Activated T-helper 17 cell treated with anti-CD3 and anti-CD28 coated beads, Interleukin-2, amount 50 U/mL, for 72 hours (primary cell): Measurements from ENCODE around the gene TENM4. TPM values are rescaled to one million over a fixed set of nuclear protein-coding genes. Genes with fewer than 3 reads are reported as not detected.
A peak's percentile ranks its signal among the peaks of the same experiment; 100 is the strongest.

Source experiments
- ATAC-seq: fragments of 150-1000 bp; cut with Tn5 transposase; replicated peaks from 2 replicates; pipeline ENCODE4 v1.10.0; 2021; ENCODE audit warnings: mild to moderate bottlenecking, moderate library complexity
- H3K27ac Mint-ChIP-seq: one replicate; pipeline ENCODE4 v1.8.0; 2022; ENCODE audit warnings: mixed read lengths
- H3K27me3 Mint-ChIP-seq: one replicate; pipeline ENCODE4 v1.8.0; 2022; ENCODE audit warnings: mixed read lengths
- H3K36me3 Mint-ChIP-seq: one replicate; pipeline ENCODE4 v1.8.0; 2022; ENCODE audit warnings: low read depth, mild to moderate bottlenecking, mixed read lengths
- H3K4me1 Mint-ChIP-seq: one replicate; pipeline ENCODE4 v1.8.0; 2022; ENCODE audit warnings: mixed read lengths
- H3K4me3 Mint-ChIP-seq: one replicate; pipeline ENCODE4 v1.8.0; 2022; ENCODE audit warnings: mild to moderate bottlenecking, mixed read lengths
- H3K9me3 Mint-ChIP-seq: one replicate; pipeline ENCODE4 v1.8.0; 2022; ENCODE audit warnings: mixed read lengths
- total RNA-seq, 2 donors: library from RNA; stranded (reverse); gene quantifications; one replicate each; pipeline ENCODE4 v1.2.3, GENCODE V29; 2022

Gene TENM4
- total RNA-seq, 2 donors from 2014 or later: 0.15 TPM; not detected in 1

DNA sequence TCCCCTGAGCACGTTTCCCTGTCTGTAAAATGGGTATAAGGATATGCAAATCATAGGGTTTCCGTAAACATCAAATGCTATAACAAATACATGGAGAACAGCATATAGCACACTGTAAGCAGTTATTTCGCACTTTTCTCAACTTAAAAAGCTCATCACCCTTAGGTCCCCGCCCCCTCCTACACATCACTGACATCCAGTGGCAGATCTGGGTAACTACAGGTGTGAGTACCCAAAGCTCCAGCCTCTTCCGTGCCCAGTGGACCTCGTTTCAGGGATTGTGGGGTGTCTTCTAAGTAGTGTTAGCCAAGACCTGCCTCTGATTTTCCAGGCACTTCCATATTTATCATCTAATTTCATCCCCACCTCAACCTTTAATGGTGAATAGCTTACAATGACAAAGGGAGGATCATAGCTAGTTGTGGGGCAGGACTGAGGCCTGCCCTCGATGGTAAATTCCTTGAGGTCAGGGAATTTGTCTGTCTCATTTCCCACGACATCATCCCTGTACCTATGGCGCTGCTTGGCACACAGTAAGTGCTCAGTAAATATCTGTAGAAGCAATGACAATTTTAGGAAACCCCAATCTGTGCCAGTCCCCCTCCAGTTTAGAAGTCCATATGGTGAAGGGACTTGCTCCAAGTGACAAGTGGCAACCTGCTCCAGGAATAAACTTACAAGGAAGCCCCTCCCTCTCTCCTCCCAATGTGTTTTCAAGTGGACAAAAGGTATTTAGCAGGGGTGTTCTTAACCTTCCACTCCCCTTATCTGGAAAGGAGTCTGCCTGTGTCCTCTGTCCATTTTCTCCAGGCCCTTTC, 340.5 kb downstream of the TENM4 start:
- Mint-ChIP-seq H3K27ac (no peak overlapping the region), H3K9me3 (no peaks in the 10 kb centered on the region), H3K4me1 (no peaks in the 10 kb centered on the region), H3K4me3 (no peak overlapping the region), H3K27me3 (peaks cover 17% of the 10 kb centered on the region), H3K36me3 (no peaks in the 10 kb centered on the region)
- peak; percentile 53 for ATAC-seq

DNA sequence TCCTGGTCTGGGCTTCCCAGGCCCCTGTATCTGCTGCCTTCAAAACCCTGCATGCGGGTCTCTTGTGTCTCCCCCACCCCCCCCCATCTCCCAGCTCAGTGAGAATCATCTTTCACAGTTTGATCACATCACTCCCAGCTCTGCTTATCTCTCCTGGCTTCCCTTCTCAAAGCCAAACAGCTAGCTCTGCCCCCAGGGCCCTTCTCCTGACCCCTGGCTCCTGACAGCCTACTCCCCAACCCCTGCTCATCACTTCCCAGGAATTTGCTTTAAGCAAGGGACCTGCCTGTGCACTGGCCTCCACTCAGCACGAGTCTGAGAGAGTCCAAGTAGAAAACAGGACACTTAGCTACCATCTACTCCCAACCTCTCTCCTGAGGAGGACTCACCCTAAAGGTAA, 342.7 kb downstream of the TENM4 start:
- H3K4me3 Mint-ChIP-seq: no peak overlapping the region
- no peak overlapping the region for H3K27ac Mint-ChIP-seq
- peaks cover 17% of the 10 kb centered on the region for H3K27me3 Mint-ChIP-seq
- H3K36me3 Mint-ChIP-seq: no peaks in the 10 kb centered on the region
- no peaks in the 10 kb centered on the region for H3K9me3 Mint-ChIP-seq
- H3K4me1 Mint-ChIP-seq: no peaks in the 10 kb centered on the region
- no peak for ATAC-seq

DNA sequence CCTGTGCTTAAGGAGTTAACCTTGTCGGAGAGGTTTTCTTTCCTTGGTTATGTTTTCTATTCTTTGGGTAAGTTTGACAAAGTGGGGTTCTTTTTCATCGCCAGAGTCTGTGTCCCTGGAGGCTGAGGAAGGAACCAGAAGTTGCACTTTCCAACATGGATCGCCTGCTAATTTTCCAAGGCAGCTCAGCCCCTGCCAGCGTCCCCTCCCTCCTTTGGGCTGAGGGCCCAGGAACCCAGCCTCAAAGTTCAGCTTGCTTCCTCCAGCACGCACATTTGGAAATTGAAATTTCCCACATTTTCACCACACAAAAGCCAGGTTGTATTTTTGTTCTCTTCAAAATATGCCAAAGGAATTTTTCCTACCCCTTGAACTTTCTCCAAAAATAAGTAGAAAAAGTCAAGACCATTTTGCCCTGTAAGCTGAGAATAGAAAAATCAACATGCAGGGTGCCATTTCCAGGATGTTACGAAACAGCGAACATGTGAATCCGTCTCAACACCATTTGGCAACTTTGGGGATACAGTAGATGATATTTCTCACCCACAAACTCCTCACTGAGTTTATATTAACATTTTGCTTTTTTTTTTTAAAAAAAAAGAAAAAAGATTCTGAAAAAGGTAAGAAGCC, 343.5 kb downstream of the TENM4 start:
- Mint-ChIP-seq H3K27ac (no peak overlapping the region), H3K9me3 (no peaks in the 10 kb centered on the region), H3K4me3 (no peak overlapping the region)

DNA sequence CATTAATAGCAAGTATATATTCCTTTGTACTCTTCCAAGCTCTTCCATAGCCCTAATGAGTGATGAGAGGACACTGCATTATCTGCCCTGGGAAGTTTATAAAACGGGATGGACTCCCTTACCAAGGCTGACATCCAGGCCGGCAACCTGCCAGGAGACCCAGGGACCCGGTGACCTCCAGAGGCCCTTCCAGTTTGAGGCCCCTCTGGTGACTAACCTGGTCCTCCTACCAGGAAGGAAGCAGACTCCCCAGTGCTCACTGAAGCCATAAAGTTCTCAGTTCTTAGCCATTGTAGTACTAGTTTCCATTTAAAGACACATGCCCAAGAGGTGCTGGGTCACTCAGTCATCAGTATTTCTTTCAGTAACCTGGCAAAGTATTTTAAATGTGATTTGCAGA, 345.4 kb downstream of the TENM4 start:
- H3K27ac Mint-ChIP-seq: no peak overlapping the region
- H3K9me3 Mint-ChIP-seq: no peaks in the 10 kb centered on the region
- no peak overlapping the region for H3K4me3 Mint-ChIP-seq
- no peak for ATAC-seq
- H3K36me3 Mint-ChIP-seq: no peaks in the 10 kb centered on the region
- H3K4me1 Mint-ChIP-seq: no peaks in the 10 kb centered on the region
- H3K27me3 Mint-ChIP-seq: peaks cover 11% of the 10 kb centered on the region

More for the DNA sequence above, 343.5 kb downstream of the TENM4 start:
- no peaks in the 10 kb centered on the region for H3K4me1 Mint-ChIP-seq
- no peak for ATAC-seq
- peaks cover 17% of the 10 kb centered on the region for H3K27me3 Mint-ChIP-seq
- no peaks in the 10 kb centered on the region for H3K36me3 Mint-ChIP-seq

DNA sequence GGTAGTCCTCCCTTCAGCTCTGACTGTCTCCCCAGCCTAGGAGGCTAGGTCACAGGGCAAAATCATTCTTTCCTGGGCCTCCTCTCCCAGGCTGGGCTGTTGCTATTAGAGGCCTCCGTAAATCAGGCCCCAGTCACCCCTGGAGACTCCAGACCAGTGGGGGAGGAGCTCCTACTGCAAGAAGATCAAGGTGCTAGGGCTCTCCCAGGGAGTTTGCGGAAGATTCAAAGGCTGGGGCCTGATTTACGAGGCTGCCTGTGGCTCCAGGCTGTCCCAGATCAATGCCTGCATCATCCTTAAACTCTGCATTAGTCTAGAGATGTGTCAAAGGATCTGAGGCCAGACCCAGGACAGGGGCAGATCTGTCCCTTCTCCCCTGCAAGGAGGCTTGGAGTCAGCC, 346.2 kb downstream of the TENM4 start:
- H3K36me3 Mint-ChIP-seq: no peaks in the 10 kb centered on the region
- H3K9me3 Mint-ChIP-seq: no peaks in the 10 kb centered on the region
- peaks cover 7% of the 10 kb centered on the region for H3K27me3 Mint-ChIP-seq
- no peak overlapping the region for H3K27ac Mint-ChIP-seq
- H3K4me1 Mint-ChIP-seq: no peaks in the 10 kb centered on the region
- no peak overlapping the region for H3K4me3 Mint-ChIP-seq
- ATAC-seq: no peak

DNA sequence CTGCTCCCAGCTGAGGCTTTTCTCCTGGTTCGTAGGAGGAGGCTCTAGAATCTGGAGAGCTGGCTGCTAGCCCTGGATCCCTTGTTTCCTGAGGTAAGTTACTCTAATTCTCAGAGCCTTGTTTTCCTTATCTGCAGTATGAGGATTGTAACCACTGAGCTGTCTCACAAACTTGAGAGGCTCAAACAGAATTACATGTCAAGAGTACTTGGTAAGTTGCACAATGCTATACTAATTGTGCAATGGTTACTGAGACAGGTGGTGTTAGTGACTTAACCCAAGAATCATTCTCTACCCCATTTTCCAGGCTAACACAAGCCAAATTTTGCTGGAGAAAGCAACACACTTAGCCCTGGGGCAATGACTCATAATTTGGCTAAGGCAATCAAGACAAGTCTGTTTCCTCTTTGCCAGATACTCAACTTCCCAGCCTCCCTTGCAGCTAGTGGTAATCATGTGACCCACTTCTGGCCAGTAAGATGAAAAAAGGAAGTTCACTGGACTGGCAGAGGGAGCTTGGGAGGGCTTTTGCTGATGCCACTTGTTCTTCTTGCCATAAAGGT, 348.0 kb downstream of the TENM4 start:
- no peaks in the 10 kb centered on the region for H3K4me1 Mint-ChIP-seq

DNA sequence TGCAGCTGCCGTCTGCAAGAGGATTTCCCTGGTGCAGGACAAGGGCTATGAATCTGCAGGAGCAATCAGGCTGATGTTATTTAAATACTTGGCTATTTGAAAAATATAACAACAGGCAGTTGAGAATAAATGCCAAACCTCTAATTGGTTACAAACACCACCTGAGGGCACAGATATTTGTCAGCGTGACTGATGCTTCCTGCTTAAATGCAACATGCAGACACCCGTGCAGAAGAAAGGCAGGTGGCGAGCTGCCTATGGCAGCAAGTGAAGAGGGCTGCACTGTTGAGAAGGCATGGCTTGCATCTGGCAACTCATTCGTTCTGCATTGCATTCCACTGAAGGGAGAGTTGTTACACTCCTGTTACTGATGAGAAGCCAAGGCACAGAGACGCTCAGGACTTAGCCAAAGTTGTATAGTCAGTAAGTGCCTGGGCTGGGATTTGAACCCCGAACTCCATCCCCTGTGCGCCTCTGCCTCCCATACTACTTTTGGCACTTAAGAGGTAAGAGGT, 350.6 kb downstream of the TENM4 start:
- H3K4me3 Mint-ChIP-seq: no peak overlapping the region
- no peaks in the 10 kb centered on the region for H3K9me3 Mint-ChIP-seq
- no peaks in the 10 kb centered on the region for H3K4me1 Mint-ChIP-seq
- no peaks in the 10 kb centered on the region for H3K36me3 Mint-ChIP-seq
- ATAC-seq: no peak
- H3K27me3 Mint-ChIP-seq: no peaks in the 10 kb centered on the region
- H3K27ac Mint-ChIP-seq: no peak overlapping the region

More for the DNA sequence above, 348.0 kb downstream of the TENM4 start:
- ATAC-seq: no peak
- H3K9me3 Mint-ChIP-seq: no peaks in the 10 kb centered on the region
- H3K27ac Mint-ChIP-seq: no peak overlapping the region
- no peak overlapping the region for H3K4me3 Mint-ChIP-seq
- H3K27me3 Mint-ChIP-seq: no peaks in the 10 kb centered on the region
- no peaks in the 10 kb centered on the region for H3K36me3 Mint-ChIP-seq

DNA sequence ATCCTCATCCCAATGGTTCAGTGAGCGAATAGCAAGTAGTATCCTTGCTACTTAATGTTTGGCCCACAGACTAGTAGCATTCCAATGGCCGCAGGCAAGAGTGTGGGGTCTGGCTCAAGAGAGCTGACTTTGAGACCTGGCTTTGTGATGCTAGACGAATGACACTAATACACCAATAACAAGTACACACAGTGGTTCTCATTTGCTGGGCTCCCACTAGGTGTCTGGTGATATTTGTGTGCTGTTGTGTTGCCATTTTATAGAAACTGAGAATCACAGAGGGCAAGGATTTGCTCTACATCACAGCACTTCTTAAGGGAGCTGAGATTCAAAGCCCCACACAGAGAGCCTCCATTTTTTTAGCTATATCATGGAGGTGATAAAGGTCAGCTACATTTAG, 351.2 kb downstream of the TENM4 start:
- Mint-ChIP-seq H3K27me3 (no peaks in the 10 kb centered on the region), H3K4me3 (no peak overlapping the region), H3K27ac (no peak overlapping the region), H3K9me3 (no peaks in the 10 kb centered on the region), H3K36me3 (no peaks in the 10 kb centered on the region), H3K4me1 (no peaks in the 10 kb centered on the region)
- no peak for ATAC-seq

DNA sequence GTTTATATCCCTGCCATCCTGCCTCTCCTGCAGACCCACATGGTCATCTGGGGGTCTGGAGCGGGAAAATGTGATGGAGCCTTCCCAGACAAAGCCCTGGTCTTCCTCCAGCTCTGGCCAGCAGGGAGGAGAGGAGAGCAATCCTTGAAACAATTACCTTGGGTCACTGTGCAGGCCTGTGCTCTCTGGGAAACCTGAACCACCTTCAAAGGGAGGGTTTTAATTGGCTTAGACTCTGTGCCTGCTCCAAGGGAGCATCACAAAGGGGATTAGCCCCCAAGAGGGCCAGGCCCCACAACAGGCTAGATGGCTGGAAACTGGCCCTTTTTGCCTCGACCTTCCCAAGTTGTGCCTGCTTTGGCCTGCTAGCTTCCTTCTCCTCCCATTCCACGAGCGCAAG, 351.9 kb downstream of the TENM4 start:
- Mint-ChIP-seq H3K27ac (no peak overlapping the region), H3K36me3 (no peaks in the 10 kb centered on the region), H3K9me3 (no peaks in the 10 kb centered on the region), H3K4me3 (no peak overlapping the region), H3K4me1 (no peaks in the 10 kb centered on the region), H3K27me3 (no peaks in the 10 kb centered on the region)
- no peak for ATAC-seq

DNA sequence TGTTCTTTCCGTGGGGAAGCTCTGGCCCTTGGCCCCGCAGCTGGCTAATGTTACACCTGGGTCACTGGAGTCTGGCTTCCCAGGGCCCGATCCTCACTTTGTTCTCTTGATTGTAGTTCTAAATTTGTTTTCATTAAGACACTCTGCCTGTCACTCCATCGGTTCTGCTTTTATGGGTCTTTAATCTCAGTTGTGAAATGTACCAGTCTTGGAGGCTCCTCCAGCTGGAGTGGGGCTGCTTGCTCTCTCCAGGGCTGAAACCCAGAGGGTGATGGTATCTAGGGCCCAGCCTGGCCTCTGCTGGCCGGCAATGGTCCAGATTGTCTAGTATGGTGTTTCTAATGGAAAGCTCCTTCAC, 352.9 kb downstream of the TENM4 start:
- Mint-ChIP-seq H3K36me3 (no peaks in the 10 kb centered on the region), H3K27me3 (no peaks in the 10 kb centered on the region), H3K4me3 (no peak overlapping the region), H3K4me1 (no peaks in the 10 kb centered on the region), H3K9me3 (no peaks in the 10 kb centered on the region), H3K27ac (no peak overlapping the region)
- no peak for ATAC-seq

DNA sequence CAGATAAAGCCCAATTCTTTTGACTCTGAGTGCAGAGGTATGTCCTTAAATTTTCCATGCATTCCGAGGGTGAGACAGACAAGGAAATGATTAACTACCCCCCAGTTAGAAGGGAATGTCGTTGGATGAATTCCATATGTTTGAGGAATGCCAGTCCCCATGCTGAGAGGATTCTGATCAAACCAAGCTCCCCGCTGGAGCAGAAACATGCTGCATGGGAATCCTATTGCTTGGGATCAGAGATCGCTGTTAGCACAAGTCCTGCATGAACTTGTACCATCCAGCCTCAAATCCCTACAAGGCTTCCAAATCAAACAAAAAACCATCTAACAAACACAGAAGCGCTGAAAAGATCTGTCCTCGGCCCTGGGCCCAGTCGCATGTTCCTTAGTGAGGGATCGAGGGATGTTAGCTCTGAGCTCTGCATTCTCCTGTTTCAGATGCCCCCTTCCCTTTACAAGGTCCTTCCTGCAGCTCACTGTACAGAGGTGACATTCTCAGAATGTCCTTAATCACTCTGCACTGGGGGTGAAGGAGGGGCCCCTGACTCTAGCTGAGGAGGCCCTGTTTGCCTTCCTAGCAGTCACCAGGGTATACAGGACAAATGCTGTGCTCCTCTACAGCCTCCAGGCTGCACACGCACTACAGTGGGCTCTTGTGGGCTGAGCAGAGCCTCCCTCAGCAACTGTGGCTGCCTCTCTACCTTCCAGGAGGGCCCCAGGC, 353.4 kb downstream of the TENM4 start:
- Mint-ChIP-seq H3K4me3 (no peak overlapping the region), H3K27ac (no peak overlapping the region), H3K27me3 (no peaks in the 10 kb centered on the region), H3K36me3 (no peaks in the 10 kb centered on the region), H3K9me3 (no peaks in the 10 kb centered on the region), H3K4me1 (no peaks in the 10 kb centered on the region)
- no peak for ATAC-seq

DNA sequence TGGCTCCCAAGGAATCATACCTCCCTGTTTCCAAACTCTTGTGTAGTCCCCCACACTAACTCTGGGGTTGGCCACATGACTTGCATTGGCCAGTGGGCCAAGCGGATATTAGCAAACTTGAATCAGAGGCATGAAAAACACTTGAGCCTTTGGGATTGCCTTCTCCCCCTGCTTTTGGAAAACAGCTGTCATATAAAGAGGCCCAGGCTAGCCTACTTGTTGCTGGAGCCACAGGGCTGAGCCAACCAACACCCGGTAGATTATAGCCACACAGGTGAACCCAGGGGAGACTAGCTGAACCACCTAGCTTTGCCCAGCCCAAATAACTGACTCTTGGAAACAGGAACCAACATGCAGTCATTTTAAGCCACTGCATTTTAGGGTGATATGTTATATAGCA, 354.8 kb downstream of the TENM4 start:
- Mint-ChIP-seq H3K4me1 (no peaks in the 10 kb centered on the region), H3K9me3 (no peaks in the 10 kb centered on the region), H3K27ac (no peak overlapping the region), H3K27me3 (no peaks in the 10 kb centered on the region), H3K4me3 (no peak overlapping the region), H3K36me3 (no peaks in the 10 kb centered on the region)
- no peak for ATAC-seq

DNA sequence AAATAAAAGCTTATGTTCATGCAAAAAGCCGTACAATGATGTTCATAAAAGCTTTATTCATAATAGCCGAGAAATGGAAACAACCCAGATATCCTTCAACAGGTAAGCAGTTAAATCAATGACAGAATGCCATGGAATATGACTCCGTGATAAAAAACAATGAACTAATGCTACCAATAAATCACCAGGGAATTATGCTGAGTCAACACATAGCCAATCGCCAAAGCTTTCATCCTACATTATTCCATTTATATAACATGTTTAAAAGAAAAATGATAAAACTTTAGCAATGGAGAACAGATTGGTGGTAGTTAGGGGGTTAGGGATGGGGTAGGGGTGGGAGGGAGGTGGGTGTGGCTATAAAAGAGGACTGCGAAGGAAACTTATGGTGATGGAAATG, 356.4 kb downstream of the TENM4 start:
- H3K27me3 Mint-ChIP-seq: no peaks in the 10 kb centered on the region
- H3K36me3 Mint-ChIP-seq: no peaks in the 10 kb centered on the region
- no peak for ATAC-seq
- H3K4me3 Mint-ChIP-seq: no peak overlapping the region
- no peaks in the 10 kb centered on the region for H3K4me1 Mint-ChIP-seq
- H3K27ac Mint-ChIP-seq: no peak overlapping the region
- H3K9me3 Mint-ChIP-seq: no peaks in the 10 kb centered on the region

DNA sequence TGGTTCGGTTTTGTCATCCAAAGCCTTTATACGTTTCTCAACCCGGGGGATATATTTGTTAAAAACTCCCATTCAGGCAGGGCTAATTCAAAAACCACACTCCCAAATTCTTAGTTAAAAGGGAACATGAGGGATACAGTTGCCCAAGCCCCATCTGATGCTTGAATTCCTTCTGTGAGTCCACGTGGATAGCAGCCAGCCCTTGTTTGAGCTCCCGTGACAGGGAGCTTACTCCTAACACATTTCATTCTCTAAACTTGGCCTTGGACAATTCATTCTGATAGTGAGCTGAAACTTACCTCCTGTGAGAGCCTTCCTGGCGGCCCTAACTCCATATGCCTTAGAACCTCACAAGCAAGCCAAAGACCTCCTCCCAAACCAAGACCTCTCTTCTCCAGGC, 357.5 kb downstream of the TENM4 start:
- Mint-ChIP-seq H3K9me3 (no peaks in the 10 kb centered on the region), H3K4me1 (no peaks in the 10 kb centered on the region), H3K27ac (no peak overlapping the region), H3K4me3 (no peak overlapping the region), H3K27me3 (no peaks in the 10 kb centered on the region), H3K36me3 (no peaks in the 10 kb centered on the region)
- no peak for ATAC-seq
